ENCODE results near the gene YJU2. TPM values are rescaled to one million over a fixed set of nuclear protein-coding genes. Genes with fewer than 3 reads are reported as not detected.

The YJU2 gene
- total and polyA plus RNA-seq, 2 experiments from 2014 or later: 28.8 to 33.4 TPM

DNA sequence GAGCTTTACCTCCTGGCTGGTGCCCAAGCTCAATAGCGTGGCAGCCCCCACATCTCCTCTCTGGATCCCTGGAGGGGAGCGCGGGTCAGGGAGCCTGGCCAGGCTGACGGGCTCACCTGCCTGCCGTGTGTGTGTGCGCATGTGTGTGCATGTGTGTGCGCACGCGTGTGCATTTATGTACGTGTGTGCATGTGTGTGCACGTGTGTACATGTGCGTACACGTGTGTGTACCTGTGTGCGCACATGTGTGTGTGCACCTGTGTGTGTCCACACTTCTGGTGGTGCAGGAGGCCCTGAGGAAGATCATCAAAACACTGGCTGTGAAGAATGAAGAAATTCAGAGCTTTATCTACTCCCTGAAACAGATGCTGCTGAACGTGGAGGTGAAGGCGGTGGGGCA, 58.8 kb downstream of the YJU2 start (continued):
- TF ChIP-seq, protein P1, sequence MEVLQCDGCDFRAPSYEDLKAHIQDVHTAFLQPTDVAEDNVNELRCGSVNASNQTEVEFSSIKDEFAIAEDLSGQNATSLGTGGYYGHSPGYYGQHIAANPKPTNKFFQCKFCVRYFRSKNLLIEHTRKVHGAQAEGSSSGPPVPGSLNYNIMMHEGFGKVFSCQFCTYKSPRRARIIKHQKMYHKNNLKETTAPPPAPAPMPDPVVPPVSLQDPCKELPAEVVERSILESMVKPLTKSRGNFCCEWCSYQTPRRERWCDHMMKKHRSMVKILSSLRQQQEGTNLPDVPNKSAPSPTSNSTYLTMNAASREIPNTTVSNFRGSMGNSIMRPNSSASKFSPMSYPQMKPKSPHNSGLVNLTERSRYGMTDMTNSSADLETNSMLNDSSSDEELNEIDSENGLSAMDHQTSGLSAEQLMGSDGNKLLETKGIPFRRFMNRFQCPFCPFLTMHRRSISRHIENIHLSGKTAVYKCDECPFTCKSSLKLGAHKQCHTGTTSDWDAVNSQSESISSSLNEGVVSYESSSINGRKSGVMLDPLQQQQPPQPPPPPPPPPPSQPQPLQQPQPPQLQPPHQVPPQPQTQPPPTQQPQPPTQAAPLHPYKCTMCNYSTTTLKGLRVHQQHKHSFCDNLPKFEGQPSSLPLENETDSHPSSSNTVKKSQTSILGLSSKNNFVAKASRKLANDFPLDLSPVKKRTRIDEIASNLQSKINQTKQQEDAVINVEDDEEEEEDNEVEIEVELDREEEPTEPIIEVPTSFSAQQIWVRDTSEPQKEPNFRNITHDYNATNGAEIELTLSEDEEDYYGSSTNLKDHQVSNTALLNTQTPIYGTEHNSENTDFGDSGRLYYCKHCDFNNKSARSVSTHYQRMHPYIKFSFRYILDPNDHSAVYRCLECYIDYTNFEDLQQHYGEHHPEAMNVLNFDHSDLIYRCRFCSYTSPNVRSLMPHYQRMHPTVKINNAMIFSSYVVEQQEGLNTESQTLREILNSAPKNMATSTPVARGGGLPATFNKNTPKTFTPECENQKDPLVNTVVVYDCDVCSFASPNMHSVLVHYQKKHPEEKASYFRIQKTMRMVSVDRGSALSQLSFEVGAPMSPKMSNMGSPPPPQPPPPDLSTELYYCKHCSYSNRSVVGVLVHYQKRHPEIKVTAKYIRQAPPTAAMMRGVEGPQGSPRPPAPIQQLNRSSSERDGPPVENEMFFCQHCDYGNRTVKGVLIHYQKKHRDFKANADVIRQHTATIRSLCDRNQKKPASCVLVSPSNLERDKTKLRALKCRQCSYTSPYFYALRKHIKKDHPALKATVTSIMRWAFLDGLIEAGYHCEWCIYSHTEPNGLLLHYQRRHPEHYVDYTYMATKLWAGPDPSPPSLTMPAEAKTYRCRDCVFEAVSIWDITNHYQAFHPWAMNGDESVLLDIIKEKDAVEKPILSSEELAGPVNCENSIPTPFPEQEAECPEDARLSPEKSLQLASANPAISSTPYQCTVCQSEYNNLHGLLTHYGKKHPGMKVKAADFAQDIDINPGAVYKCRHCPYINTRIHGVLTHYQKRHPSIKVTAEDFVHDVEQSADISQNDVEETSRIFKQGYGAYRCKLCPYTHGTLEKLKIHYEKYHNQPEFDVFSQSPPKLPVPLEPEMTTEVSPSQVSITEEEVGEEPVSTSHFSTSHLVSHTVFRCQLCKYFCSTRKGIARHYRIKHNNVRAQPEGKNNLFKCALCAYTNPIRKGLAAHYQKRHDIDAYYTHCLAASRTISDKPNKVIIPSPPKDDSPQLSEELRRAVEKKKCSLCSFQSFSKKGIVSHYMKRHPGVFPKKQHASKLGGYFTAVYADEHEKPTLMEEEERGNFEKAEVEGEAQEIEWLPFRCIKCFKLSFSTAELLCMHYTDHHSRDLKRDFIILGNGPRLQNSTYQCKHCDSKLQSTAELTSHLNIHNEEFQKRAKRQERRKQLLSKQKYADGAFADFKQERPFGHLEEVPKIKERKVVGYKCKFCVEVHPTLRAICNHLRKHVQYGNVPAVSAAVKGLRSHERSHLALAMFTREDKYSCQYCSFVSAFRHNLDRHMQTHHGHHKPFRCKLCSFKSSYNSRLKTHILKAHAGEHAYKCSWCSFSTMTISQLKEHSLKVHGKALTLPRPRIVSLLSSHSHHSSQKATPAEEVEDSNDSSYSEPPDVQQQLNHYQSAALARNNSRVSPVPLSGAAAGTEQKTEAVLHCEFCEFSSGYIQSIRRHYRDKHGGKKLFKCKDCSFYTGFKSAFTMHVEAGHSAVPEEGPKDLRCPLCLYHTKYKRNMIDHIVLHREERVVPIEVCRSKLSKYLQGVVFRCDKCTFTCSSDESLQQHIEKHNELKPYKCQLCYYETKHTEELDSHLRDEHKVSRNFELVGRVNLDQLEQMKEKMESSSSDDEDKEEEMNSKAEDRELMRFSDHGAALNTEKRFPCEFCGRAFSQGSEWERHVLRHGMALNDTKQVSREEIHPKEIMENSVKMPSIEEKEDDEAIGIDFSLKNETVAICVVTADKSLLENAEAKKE (CRISPR knock-in tag; IDR thresholded peaks at IDR 0.05): no peak
- TF ChIP-seq, protein P2, sequence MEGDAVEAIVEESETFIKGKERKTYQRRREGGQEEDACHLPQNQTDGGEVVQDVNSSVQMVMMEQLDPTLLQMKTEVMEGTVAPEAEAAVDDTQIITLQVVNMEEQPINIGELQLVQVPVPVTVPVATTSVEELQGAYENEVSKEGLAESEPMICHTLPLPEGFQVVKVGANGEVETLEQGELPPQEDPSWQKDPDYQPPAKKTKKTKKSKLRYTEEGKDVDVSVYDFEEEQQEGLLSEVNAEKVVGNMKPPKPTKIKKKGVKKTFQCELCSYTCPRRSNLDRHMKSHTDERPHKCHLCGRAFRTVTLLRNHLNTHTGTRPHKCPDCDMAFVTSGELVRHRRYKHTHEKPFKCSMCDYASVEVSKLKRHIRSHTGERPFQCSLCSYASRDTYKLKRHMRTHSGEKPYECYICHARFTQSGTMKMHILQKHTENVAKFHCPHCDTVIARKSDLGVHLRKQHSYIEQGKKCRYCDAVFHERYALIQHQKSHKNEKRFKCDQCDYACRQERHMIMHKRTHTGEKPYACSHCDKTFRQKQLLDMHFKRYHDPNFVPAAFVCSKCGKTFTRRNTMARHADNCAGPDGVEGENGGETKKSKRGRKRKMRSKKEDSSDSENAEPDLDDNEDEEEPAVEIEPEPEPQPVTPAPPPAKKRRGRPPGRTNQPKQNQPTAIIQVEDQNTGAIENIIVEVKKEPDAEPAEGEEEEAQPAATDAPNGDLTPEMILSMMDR (conservative IDR thresholded peaks at IDR 0.05; ENCODE audit: low read depth in 2 of 2): no peak
- TF ChIP-seq POLR2AphosphoS5 (IDR thresholded peaks at IDR 0.05; ENCODE audit: low read depth) (no peak), STAT1 (IDR thresholded peaks at IDR 0.05; ENCODE audit: unreplicated experiment) (no peak), JUNB (IDR thresholded peaks at IDR 0.05; ENCODE audit: unreplicated experiment) (no peak), EZH2 (IDR thresholded peaks at IDR 0.05; ENCODE audit: low read depth, unreplicated experiment) (no peak), EZH2phosphoT487 (IDR thresholded peaks at IDR 0.05; ENCODE audit: unreplicated experiment) (no peak), CREB1 (CRISPR knock-in tag; IDR thresholded peaks at IDR 0.05; ENCODE audit: low read depth) (no peak), NANOG (IDR thresholded peaks at IDR 0.05; ENCODE audit: borderline replicate concordance) (no peak), ZNF114 (CRISPR knock-in tag; IDR thresholded peaks at IDR 0.05) (no peak), ZNF331 (CRISPR knock-in tag; IDR thresholded peaks at IDR 0.05; ENCODE audit: low read depth) (no peak)
- TF ChIP-seq, protein P3, sequence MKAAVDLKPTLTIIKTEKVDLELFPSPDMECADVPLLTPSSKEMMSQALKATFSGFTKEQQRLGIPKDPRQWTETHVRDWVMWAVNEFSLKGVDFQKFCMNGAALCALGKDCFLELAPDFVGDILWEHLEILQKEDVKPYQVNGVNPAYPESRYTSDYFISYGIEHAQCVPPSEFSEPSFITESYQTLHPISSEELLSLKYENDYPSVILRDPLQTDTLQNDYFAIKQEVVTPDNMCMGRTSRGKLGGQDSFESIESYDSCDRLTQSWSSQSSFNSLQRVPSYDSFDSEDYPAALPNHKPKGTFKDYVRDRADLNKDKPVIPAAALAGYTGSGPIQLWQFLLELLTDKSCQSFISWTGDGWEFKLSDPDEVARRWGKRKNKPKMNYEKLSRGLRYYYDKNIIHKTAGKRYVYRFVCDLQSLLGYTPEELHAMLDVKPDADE (IDR thresholded peaks at IDR 0.05): no peak
